OCI-LY1 (cell line): Measurements from ENCODE around the gene SIK2.

Source experiments
- H2AFZ ChIP-seq: fragments of 200-600 bp; sonication (generic), shearing (Covaris generic); 2 replicates; pipeline ENCODE4 v1.6.0; 2014; ENCODE audit warnings: antibody characterized with exemption, mild to moderate bottlenecking, low read length
- H3F3A ChIP-seq: fragments of 200-600 bp; sonication (generic), shearing (Covaris generic); 2 replicates; pipeline ENCODE4 v1.6.0; 2014; ENCODE audit warnings: mild to moderate bottlenecking, antibody characterized with exemption, low read length, moderate library complexity; ENCODE audit not compliant: insufficient read depth
- H3K27ac ChIP-seq: fragments of 200-600 bp; sonication (generic); 2 replicates; pipeline ENCODE4 v1.5.1; 2014; ENCODE audit warnings: low read length, mixed run types, mild to moderate bottlenecking, low read depth; ENCODE audit not compliant: poor library complexity, severe bottlenecking
- H3K27me3 ChIP-seq: fragments of 200-600 bp; sonication (generic); 2 replicates; pipeline ENCODE4 v1.6.0; 2014; ENCODE audit warnings: antibody characterized with exemption, mild to moderate bottlenecking, low read length, moderate library complexity; ENCODE audit not compliant: insufficient read depth
- H3K36me3 ChIP-seq: fragments of 200-600 bp; sonication (generic); 2 replicates; pipeline ENCODE4 v1.6.1; 2014; ENCODE audit warnings: mild to moderate bottlenecking, antibody characterized with exemption, low read length, moderate library complexity, mixed read lengths; ENCODE audit not compliant: insufficient read depth
- H3K4me1 ChIP-seq: fragments of 200-600 bp; sonication (generic); 2 replicates; pipeline ENCODE4 v1.5.1; 2014; ENCODE audit warnings: mild to moderate bottlenecking, low read length, moderate library complexity; ENCODE audit not compliant: insufficient read depth, severe bottlenecking
- H3K4me2 ChIP-seq: fragments of 200-600 bp; sonication (generic), shearing (Covaris generic); 2 replicates; pipeline ENCODE4 v1.6.1; 2014; ENCODE audit warnings: low read length
- H3K4me3 ChIP-seq: fragments of 200-600 bp; sonication (generic); 2 replicates; pipeline ENCODE4 v1.5.1; 2014; ENCODE audit warnings: low read length, low read depth, mild to moderate bottlenecking, mixed read lengths; ENCODE audit not compliant: poor library complexity, severe bottlenecking
- H3K79me2 ChIP-seq: fragments of 200-600 bp; shearing (Covaris generic); 2 replicates; pipeline ENCODE4 v1.6.1; 2016; ENCODE audit warnings: mixed run types, low read length, mixed read lengths; ENCODE audit not compliant: insufficient read depth
- H3K9ac ChIP-seq: fragments of 200-600 bp; sonication (generic), shearing (Covaris generic); 2 replicates; pipeline ENCODE4 v1.6.1; 2014; ENCODE audit warnings: mild to moderate bottlenecking, low read length, mixed read lengths
- H3K9me2 ChIP-seq: fragments of 200-600 bp; sonication (generic), shearing (Covaris generic); 2 replicates; pipeline ENCODE4 v1.6.1; 2014; ENCODE audit warnings: low read depth, mild to moderate bottlenecking, low read length, mixed read lengths
- H3K9me3 ChIP-seq: fragments of 200-600 bp; shearing (Covaris generic); 2 replicates; pipeline ENCODE4 v1.6.1; 2014; ENCODE audit warnings: low read length, mixed read lengths
- H4K20me1 ChIP-seq: fragments of 200-600 bp; sonication (generic), shearing (Covaris generic); 2 replicates; pipeline ENCODE4 v1.6.0; 2016; ENCODE audit warnings: mild to moderate bottlenecking, low read length; ENCODE audit not compliant: insufficient read depth
- CTCF ChIP-seq: fragments of 200-600 bp; sonication (generic), shearing (Covaris generic); IDR thresholded peaks from 2 replicates; pipeline ENCODE4 v1.5.1; 2017; ENCODE audit warnings: mild to moderate bottlenecking, antibody characterized with exemption, low read length, moderate library complexity, mixed read lengths
- EZH2 ChIP-seq: fragments of 200-600 bp; sonication (generic), shearing (Covaris generic); IDR thresholded peaks from 2 replicates; pipeline ENCODE4 v1.8.0; 2017; ENCODE audit warnings: borderline replicate concordance, mixed run types, mild to moderate bottlenecking, antibody characterized with exemption, low read length, moderate library complexity, mixed read lengths

Gene SIK2

GRCh38 chr11:111604392-111605009 lies 2.3 kb downstream of the SIK2 start:
- H2AFZ ChIP-seq: no peak overlapping the region
- H3K36me3 ChIP-seq: no peaks in the 10 kb centered on the region
- peak; percentile 96 for TF ChIP-seq CTCF
- no peak for TF ChIP-seq EZH2
- peaks cover 56% of the 10 kb centered on the region for H3K79me2 ChIP-seq
- H3K4me2 ChIP-seq: peak overlapping the region; percentile 85
- H3K4me3 ChIP-seq: peak overlapping the region; percentile 84
- no peaks in the 10 kb centered on the region for H4K20me1 ChIP-seq
- no peaks in the 10 kb centered on the region for H3K9me3 ChIP-seq
- H3K9ac ChIP-seq: peak overlapping the region; percentile 79; the same call in 1 of the 2 replicates
- no peaks in the 10 kb centered on the region for H3K27me3 ChIP-seq
- H3K4me1 ChIP-seq: peaks cover 39% of the 10 kb centered on the region
- peaks cover 7% of the 10 kb centered on the region; the same call in 1 of the 2 replicates for H3F3A ChIP-seq
- H3K27ac ChIP-seq: no peak overlapping the region
- no peaks in the 10 kb centered on the region for H3K9me2 ChIP-seq

- Histone ChIP-seq H3K27me3 (no peaks in the 10 kb centered on the region), H3K9me3 (no peaks in the 10 kb centered on the region), H3K79me2 (peaks cover 61% of the 10 kb centered on the region), H3K4me1 (peaks cover 39% of the 10 kb centered on the region), H3K27ac (no peak overlapping the region), H3K9ac (no peak overlapping the region), H3K4me3 (no peak overlapping the region), H3K4me2 (peak overlapping the region; percentile 5; the same call in 1 of the 2 replicates), H3K9me2 (no peaks in the 10 kb centered on the region), H3K36me3 (no peaks in the 10 kb centered on the region), H4K20me1 (no peaks in the 10 kb centered on the region), H2AFZ (no peak overlapping the region), H3F3A (peaks cover 7% of the 10 kb centered on the region; the same call in 1 of the 2 replicates)
- TF ChIP-seq CTCF (no peak), EZH2 (no peak)
Observed at GRCh38 chr11:111605681-111606080, 3.4 kb downstream of the SIK2 start.

- Histone ChIP-seq H3K36me3 (no peaks in the 10 kb centered on the region), H3K9ac (no peak overlapping the region), H3K9me2 (no peaks in the 10 kb centered on the region), H3F3A (peaks cover 7% of the 10 kb centered on the region; the same call in 1 of the 2 replicates), H3K4me3 (no peak overlapping the region), H3K9me3 (no peaks in the 10 kb centered on the region), H3K27ac (no peak overlapping the region), H3K27me3 (no peaks in the 10 kb centered on the region), H4K20me1 (no peaks in the 10 kb centered on the region), H3K4me2 (no peak overlapping the region), H2AFZ (no peak overlapping the region), H3K4me1 (peaks cover 30% of the 10 kb centered on the region), H3K79me2 (peaks cover 61% of the 10 kb centered on the region)
- TF ChIP-seq CTCF (no peak), EZH2 (no peak)
Observed at GRCh38 chr11:111606986-111607385, 4.7 kb downstream of the SIK2 start.
